GM18909 (cell line): ENCODE results near the gene KLHL30.

Experiments used
- ATAC-seq: cut with Tn5 transposase; IDR thresholded peaks from one replicate; pipeline ENCODE4 v1.9.1; 2021; ENCODE audit warnings: mild to moderate bottlenecking; ENCODE audit not compliant: unreplicated experiment, poor library complexity

The KLHL30 gene

DNA sequence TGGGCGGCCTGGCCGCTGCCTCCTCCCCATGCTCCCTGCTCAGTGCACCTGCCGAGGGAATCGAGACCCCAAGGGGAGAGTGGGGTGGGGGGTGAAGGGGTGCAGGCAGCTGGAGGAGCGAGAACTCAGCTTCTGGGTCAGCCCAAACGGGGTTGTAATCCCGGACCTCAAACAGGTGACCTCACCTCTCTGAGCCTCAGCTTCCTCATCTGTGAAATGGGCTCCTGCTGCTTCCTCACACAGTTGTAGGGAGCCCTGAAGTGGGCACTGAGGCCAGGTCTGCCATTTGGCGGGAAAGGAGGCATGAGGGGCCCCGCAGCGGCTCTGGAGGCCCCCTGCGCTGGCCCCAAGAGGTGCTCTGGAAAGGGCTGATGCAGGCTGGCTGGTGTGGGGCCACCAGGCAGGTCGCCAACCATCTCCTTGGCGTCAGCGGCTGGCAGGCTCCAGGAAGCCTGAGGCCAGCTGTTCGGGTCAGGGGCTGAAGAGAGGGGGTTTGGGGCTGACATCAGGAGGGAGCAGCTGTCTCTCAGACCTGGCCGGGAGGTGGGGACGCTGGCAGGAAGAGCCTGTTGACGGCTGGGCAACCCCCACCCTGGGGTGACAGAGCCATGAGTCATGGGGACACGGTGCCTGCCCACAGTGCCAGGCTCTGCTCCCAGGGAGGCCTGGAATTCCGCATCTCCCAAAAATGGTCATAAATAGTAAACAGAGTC is 4.9 kb downstream of the KLHL30 start:
- ATAC-seq: no peak

DNA sequence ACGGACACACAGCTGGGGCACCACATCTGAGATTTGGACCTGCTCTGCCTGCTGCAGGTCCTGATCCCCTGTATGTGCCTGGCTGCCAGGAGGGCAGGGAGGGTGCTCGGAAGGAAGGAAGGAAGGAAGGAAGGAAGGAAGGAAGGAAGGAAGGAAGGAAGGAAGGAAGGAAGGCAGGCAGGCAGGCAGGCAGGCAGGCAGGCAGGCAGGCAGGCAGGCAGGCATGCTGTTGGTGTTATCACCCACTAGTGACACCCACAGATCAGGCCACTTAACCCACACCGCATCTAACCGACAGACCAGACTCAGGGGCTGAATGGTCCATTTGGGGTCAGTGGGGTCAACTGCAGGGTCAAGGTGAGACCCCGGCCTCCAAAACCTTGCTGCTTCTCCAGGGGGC is 5.8 kb downstream of the KLHL30 start:
- ATAC-seq: no peak

DNA sequence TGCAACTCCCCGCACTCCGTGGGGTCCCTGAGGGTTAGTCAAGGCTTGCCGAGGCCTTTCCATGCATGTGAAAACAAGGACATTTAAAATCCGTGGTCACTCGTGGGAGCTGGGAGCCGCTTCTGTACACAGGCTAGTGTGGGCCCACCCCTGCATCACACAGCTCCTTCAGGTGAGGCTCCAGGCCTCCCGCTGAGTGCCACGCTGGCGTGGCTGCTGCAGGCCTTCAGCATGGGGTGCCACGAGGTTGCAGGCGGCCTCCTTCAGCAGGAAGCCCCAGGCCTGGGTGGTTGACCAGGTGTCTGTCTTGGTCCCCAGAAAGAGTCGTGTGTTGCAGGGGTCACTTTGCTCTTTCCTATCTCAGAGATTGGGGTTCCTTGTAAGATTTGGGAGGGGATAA is 6.6 kb downstream of the KLHL30 start:
- no peak for ATAC-seq

DNA sequence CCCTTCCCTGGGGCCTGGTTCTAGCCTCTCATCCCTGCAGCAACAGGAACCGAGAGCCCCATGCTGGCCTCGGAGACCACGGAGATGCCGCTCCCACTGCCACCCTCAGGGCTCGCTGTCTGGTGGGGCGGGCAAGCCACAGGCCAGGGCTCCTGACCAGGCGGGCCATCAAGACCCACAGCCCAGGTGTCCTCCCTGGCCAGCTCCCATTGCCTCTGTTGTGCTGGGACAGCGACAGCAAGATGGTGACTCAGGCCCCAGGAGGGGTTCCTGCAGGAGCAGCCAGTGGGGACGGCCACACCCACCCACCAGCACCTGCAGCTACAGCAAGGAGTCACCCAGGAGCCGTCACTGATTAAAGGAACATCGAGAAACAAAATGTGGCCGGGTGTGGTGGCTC is 7.4 kb downstream of the KLHL30 start:
- no peak for ATAC-seq

DNA sequence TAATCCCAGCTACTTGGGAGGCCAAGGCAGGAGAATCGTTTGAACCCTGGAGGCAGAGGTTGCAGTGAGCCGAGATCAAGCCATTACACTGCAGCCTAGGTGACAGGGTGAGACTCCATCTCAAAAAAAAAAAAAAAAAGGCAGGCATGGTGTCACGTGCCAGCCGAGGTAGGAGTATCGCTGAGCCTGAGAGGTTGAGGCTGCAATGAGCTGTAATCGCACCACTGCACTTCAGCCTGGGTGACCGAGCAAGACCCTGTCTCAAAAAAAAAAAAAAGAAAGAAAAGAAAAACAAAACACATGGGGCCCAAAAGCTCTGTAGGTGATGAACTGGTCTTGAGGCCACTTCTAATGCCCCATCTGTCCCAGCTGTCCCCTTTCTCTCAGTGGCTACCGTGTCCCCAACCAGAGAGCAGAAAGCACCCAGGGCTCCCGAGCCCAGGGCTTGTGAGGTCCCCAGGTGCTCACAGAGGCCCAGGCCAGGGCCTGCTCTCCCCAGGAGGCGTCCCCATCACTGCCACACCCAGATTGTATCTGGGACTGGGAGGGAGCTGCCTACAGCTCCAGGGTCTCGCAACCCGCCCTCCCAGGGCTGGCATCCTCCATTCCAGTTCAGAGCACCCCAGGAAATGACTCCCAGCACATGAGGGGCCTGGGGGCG is 8.5 kb downstream of the KLHL30 start:
- ATAC-seq: no peak

DNA sequence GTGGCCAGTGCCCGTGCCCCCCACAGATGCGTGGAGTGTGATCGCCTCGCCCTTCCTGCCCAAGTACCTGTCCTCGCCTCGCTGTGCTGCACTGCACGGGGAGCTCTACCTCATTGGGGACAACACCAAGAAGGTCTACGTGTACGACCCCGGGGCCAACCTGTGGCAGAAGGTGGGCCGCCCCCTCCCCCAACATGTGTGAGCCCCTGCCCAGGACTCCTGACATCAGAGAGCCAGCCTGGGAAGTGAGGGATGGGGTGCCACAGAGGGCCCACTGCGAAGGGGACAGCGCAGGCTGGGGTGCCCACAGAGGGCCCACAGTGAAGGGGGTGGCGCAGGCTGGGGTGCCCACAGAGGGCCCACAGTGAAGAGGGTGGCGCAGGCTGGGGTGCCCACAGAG is 10.5 kb downstream of the KLHL30 start:
- ATAC-seq: no peak

DNA sequence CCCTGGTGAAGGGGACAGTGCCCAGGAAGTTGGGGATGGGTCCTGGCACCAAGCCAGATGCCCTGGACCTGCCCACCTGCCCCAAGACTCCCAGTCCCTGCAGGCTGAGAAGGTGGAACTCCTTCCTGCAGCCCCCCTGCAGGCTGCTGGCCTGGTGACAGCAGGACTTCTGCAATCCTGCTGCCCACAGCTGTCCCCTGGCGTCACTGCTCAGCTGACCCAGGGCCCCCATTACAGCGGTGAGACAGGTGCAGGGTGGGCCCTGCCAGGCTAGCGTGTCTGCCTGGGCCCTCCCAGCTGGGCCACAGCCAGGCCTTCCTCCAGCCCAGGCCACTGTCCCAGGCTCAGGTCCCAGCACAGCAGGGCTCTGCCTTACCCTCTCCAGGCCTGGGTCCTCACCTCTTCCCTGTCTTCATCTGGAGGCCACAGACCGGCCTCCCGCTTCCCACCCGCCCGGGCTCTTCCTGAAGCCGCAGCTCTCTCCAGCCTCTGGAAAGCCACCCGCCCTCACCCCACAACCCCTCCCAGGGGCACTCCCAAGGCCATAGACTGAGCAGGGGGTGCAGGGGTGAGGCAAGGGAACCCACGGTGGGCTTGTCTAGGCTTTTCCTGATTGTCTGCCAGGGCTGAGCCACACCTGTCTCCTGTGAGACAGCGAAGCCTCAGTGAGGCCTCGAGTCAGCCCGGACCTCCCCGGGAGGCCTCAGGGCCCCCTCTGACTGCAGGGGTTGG is 11.5 kb downstream of the KLHL30 start:
- no peak for ATAC-seq

DNA sequence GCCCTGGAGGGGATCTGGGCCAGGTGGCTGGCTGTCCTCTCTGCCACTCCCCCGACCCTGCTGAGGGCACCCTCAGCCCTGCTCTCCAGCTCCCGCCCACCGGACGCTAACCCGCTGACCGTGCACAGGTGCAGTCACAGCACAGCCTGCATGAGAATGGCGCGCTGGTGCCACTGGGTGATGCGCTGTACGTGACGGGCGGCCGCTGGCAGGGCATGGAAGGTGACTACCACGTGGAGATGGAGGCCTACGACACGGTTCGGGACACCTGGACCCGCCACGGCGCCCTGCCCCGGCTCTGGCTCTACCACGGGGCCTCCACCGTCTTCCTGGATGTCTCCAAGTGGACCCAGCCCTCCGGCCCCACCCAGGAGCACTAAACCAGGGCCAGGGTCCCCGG is 12.2 kb downstream of the KLHL30 start:
- no peak for ATAC-seq

DNA sequence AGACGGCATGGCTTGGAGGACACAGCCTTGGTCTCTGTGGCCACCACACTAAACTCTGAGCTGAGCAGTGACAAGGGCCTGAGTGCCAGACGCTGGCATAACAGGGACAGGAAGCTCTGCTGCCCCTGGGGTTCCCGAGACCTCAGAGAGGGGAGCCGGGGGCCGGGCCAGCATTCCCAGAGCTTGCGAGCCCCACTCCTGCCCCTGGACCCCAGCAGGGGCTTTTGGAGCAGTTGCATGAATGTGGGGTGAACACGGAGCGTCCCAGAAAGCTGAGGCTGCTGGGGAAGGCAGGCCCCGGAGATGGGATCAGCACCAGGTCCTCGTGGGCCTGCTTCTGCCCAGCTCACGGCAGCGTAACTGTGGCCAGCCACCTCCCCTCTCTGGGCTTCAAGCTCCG is 12.7 kb downstream of the KLHL30 start:
- ATAC-seq: no peak

DNA sequence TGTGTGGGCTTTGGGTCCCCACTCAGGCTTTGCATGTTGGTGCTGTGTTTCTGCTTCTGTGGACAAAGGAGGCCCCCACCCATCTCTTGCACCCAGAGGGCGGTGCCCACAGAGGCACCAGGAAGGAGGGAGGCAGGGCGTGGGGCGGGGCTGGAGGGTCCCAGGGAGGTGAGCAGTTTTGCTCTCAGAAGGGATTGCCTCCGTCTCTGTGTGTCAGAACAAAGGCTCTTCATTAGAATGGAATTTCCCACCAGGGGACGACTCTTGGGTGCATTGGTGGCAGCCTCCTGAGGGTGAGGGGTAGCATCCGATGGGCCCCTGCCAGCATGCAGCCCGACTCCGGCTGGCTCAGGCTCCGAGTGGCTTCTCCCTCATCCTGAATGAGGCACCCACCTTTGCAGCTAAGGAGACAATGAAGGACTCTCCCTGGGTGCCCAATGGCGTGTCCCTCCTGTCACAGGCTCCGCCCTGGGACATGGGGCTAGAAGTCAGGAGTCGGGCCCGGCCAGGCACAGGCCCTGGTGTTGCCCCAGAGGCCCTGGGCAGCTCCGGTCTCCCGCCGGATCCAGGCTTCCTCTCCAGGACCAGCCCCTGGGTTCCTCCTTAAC is 13.3 kb downstream of the KLHL30 start:
- ATAC-seq: no peak

DNA sequence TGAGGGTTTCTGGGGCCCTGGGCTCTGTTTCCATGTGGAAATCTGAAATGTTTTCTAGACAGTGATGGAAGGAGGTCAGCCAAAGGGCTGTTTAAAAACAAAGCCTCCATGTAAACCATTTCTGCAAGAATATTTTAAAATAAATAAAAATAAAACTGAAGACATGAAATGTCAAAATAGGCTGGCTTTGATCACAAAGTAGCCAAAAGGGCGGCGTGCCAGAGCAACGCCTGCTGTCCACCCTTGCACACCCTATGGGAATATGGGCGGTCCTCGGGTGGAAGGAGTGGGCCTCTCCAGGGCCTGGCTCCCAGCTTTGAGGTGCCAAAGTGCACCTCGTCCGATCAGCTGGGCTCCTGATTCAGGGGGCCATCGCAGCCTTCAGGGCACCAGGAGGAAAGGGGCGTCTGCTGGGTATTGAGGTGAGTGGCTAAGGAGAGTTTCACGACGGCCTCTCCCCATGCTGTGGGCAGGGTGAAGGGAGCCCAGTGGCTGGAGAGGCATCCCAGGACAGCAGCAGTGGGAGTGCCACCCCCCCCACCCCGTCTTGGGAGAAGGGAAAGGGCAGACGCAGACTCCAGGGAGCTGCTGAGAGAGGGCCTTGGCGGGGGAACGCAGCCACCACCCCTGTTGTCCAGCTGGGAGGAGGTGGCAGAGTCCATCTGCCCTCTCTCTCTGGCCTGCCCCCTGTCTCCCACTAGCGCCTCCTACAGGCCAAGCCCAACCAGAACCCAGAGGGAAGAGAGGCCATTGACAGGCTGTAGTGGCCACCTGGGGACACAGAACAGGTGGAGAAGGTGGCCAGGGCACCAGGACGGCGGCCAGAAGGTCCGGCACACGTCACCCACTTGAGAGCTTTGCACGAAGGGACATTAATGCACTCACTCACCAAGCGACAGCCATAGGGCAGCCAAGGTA is 14.6 kb downstream of the KLHL30 start:
- no peak for ATAC-seq

DNA sequence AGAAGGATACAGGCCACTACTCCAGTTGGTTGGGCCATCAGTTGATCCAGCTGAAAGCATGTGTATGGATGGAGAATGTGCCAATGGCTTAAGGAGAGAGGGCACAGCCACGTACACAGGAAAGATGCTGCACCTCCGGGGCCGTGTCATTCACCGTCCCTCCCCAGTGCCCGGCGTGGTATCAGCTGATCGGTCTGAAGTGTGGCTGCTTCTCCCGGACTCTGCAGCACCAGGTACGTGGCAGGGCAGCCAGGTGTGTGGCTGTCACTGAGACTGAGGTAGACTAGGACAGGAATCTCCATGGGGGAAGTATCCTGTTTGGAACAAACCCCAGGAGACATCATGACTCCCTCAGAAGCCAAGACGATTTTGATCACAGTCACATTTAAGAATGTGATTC is 16.1 kb downstream of the KLHL30 start:
- no peak for ATAC-seq

DNA sequence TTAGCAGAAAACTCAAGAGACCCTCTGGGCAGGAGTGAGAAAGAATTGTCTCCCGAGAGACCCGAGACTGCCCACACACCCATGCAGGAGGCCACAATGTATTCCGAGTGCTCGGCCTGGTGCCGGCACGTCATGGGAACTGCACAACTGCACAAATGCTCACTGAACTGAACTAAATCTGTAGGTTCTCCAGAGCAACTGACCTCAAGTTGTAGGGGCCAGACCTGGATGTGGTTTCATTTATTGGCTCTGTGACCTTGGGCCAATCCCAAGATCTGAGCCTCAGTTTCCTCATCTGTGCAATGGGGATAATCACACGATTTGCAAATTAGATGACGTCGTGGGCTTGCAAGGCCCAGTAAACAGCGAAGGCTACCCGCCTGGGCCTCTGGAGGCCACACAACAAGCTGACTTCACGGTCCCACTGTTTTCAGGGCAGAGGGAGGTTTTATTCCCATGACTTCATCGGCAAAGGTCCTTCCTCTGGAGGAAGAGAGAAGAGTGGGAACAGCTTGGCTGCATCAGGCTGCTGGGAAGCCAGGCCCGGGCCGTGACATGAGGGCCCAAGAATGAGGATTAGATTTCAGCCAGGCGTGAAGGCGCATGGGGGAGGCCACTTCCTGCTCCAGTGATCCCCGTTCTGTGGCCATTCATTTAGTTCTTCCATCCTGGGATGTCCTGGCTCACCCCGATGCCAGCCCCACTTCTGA is 16.7 kb downstream of the KLHL30 start:
- ATAC-seq: no peak

DNA sequence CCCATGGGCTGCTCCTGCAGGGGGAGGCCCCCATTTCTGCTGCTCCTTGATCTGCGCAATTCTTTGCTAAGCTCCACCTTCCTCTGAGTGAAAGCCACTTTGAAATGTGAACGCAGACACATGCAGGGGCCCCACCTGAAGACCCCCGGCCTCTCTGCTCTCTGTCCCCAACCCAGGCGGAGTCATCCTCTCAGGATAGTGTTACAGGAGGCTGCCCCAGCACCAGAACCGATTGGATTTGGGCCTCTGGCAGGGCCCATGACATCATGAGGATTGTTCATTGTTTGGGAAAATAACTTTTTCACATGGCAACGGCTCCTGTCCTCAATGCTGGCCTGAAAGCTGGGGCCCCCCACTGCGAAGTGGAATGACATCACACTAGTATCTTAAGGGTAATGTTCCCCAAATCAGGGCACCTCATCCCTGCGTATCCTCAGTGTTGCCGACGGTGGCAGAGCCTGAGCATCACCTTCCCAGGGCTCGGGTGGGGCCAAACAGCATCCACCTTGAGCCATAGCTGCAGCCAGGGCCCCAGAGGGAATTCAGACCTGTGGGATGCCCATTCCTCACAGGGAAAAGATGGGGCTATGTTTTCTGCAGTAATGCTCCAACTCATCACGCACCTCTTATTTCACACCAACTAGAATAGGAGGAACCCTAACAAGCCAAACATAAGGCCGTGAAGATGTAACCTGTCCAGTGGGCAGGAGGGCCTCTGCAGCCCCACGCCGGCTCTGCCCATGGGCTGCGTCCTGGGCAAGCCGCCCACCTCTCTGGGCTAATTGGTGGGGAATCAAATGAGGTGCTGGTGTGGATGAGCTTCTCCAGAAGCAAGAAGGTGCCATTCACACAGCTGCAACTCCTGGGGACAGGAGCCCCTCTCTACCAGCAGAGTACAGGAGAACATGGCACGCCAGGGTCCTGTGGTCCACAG is 17.6 kb downstream of the KLHL30 start:
- no peak for ATAC-seq

DNA sequence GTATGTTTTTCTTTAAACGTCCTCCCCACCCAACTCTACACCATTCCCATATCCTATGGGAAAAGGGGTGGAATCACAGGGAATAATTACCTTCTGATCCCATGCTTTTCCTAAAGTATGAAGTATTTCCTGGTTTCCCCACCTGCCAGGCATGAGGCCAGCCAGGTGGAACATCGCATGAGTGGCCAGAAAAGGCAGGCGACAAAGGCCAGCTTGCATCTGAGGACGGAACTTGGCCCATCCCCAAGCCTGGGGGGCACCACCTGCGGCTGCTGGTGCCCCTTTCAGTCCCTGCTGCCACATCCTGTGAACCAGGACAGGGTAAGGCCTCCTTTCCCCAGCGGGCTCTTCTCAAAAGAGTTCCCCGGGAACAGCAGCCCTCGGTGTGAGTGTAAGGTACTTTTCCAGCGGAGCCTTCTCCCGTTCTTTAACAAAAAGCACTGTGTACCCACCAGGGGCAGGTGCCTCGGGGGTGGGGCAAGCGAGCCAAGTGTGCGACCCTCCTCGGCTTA is 19.1 kb downstream of the KLHL30 start:
- no peak for ATAC-seq

DNA sequence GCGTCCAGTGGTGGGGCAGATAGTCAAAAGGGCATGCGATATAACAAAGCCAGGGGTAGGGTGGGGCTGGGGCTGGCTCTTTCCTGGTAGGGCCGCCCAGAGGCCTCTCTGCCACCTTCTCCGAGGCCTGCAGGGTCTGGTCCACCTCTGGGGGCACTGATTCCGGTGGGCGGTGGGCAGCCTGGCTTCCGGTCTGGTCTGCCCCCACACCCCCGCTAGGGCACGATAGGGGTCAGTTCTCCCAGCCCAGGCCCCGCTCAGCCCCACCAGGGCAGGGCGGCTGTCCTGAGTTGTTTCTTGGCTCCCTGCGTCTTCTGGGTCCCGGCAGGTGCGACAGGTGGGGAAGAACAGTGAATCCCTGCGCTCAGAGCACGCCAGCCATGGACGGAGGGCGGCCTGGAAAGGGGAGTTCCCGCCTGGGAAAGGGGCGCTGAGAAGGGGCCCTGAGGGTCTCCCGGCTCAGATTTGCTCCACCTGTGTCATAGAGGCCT is 19.6 kb downstream of the KLHL30 start:
- ATAC-seq: no peak

DNA sequence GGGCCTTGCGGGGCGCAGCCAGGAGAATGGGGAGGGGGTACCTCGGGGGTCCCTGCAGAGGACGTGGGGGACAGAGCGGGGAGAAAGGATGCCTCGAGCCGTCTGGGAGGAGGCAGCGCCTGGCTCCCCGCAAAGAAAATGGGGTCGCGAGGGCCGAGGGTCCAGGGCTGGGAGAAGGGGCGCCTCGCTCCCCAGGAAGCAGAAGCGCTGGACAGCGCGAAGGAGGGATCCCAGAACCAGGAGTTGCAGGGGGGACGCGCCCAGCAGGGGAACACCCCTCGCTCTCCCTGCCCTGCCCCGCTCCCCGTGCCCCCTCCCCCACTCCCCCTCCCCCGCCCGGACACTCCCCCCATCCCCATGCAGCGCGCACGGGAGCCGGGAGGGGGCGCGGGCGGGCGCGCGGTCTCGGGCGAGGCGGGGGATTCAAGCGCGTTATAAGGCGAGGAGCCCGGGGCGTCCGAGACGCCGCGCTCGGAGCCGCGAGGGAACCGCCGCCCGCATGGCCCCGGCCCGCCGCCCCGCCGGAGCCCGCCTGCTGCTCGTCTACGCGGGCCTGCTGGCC is 20.1 kb downstream of the KLHL30 start, which contains the start of gene ERFE:
TSS of gene ERFE (plus strand) at position 462 of the 562 bp plus-strand sequence. CDS start at position 500, 38 bp downstream.
- peak; percentile 43 for ATAC-seq
